Endodermal cell (in vitro differentiated cells): ENCODE results near the gene EIF3L. TPM values are rescaled to one million over a fixed set of nuclear protein-coding genes. Genes with fewer than 3 reads are reported as not detected.

Source experiments
- DNase-seq: peaks from one replicate; pipeline ENCODE4 v3.0.0-alpha.2; 2017
- H3K27ac ChIP-seq: 2 replicates; pipeline ENCODE4 v1.5.1; 2013; ENCODE audit warnings: mild to moderate bottlenecking, low read depth, low read length, moderate library complexity
- H3K27me3 ChIP-seq: 2 replicates; pipeline ENCODE4 v1.6.1; 2013; ENCODE audit warnings: mild to moderate bottlenecking, low read length, moderate library complexity; ENCODE audit not compliant: insufficient read depth, control insufficient read depth, poor library complexity, severe bottlenecking
- H3K36me3 ChIP-seq: 2 replicates; pipeline ENCODE4 v1.7.0; 2013; ENCODE audit warnings: mild to moderate bottlenecking, low read length, moderate library complexity; ENCODE audit not compliant: control insufficient read depth, insufficient read depth
- H3K4me1 ChIP-seq: one replicate; pipeline ENCODE4 v1.7.0; 2013; ENCODE audit warnings: low read length; ENCODE audit not compliant: control insufficient read depth, insufficient read depth
- H3K4me3 ChIP-seq: 2 replicates; pipeline ENCODE4 v1.5.1; 2013; ENCODE audit warnings: mild to moderate bottlenecking, low read length, moderate library complexity
- H3K9ac ChIP-seq: 2 replicates; pipeline ENCODE4 v1.6.1; 2013; ENCODE audit warnings: mild to moderate bottlenecking, low read length, moderate library complexity; ENCODE audit not compliant: poor library complexity, severe bottlenecking; ENCODE audit errors: extremely low read depth
- H3K9me3 ChIP-seq: 2 replicates; pipeline ENCODE4 v1.6.1; 2013; ENCODE audit warnings: mild to moderate bottlenecking, low read length, moderate library complexity; ENCODE audit not compliant: control insufficient read depth
- H3K27ac Mint-ChIP-seq: 2 replicates; pipeline ENCODE4 v1.8.0; 2020; ENCODE audit warnings: mixed read lengths
- H3K27me3 Mint-ChIP-seq: 2 replicates; pipeline ENCODE4 v1.8.0; 2021; ENCODE audit warnings: mild to moderate bottlenecking, mixed read lengths; ENCODE audit not compliant: insufficient read depth
- H3K36me3 Mint-ChIP-seq: 2 replicates; pipeline ENCODE4 v1.8.0; 2020; ENCODE audit warnings: low read depth, mixed read lengths
- H3K4me1 Mint-ChIP-seq: 2 replicates; pipeline ENCODE4 v1.8.0; 2020; ENCODE audit warnings: mixed read lengths
- H3K4me3 Mint-ChIP-seq: 2 replicates; pipeline ENCODE4 v1.8.0; 2020; ENCODE audit warnings: mild to moderate bottlenecking, moderate library complexity, mixed read lengths
- H3K9me3 Mint-ChIP-seq: 2 replicates; pipeline ENCODE4 v1.8.0; 2020; ENCODE audit warnings: mild to moderate bottlenecking, mixed read lengths
- CTCF ChIP-seq: fragments of 200-600 bp; sonication (generic); conservative IDR thresholded peaks from 2 replicates; pipeline ENCODE4 v1.5.0; 2021; ENCODE audit warnings: antibody characterized with exemption, mild to moderate bottlenecking
- WGBS, 2 experiments: methylation state at CpG; one replicate each; pipeline versions ENCODE4 v1.1.5 to v1.1.7; 2013; ENCODE audit warnings: missing lambda C conversion rate in 2 of 2, mixed read lengths in 1 of 2; ENCODE audit not compliant: insufficient coverage in 1 of 2, insufficient read length in 1 of 2; 5-methylcytosine and 5-hydroxymethylcytosine counted together
- total RNA-seq, 2 donors: library from RNA; stranded (reverse); fragmentation: NEBNext Ultra II Directional in 1 of 2; extraction: Animal tissue kit (Norgen Biotek cat#: 25700) in 1 of 2; gene quantifications; 2 replicates in 1 of 2; 3 replicates in 1 of 2; pipeline ENCODE4 v1.2.1, GENCODE V29; 2021

Gene EIF3L
- total RNA-seq, 2 donors from 2014 or later: 469 to 541 TPM

- H3K9me3 ChIP-seq: no peaks in the 10 kb centered on the region
- peak; percentile 79 for DNase-seq
- H3K9ac ChIP-seq: no peak overlapping the region
- no peak overlapping the region for H3K27ac Mint-ChIP-seq
- H3K4me3 Mint-ChIP-seq: no peak overlapping the region
- H3K27me3 Mint-ChIP-seq: peaks cover 30% of the 10 kb centered on the region
- H3K9me3 Mint-ChIP-seq: no peaks in the 10 kb centered on the region
- no peak overlapping the region for H3K27ac ChIP-seq
- H3K27me3 ChIP-seq: peaks cover 47% of the 10 kb centered on the region
- H3K36me3 Mint-ChIP-seq: peaks cover 49% of the 10 kb centered on the region
- H3K4me3 ChIP-seq: no peak overlapping the region
- TF ChIP-seq CTCF: peak; percentile 68
- no peaks in the 10 kb centered on the region for H3K4me1 ChIP-seq
- peaks cover 38% of the 10 kb centered on the region for H3K36me3 ChIP-seq
- WGBS, 2 experiments: 92% methylated on average over 8 to 11 of the region's 11 CpGs
- H3K4me1 Mint-ChIP-seq: peaks cover 5% of the 10 kb centered on the region
Measured at GRCh38 chr22:37930270-37930951, 81.2 kb downstream of the EIF3L start.

GRCh38 chr22:37930952-37931440 is 81.8 kb downstream of the EIF3L start:
- H3K4me1 ChIP-seq: no peaks in the 10 kb centered on the region
- H3K36me3 ChIP-seq: peaks cover 36% of the 10 kb centered on the region
- 89 to 93% methylated on average over 1 to 2 of the region's 2 CpGs for WGBS, 2 experiments
- H3K4me3 Mint-ChIP-seq: no peak overlapping the region
- no peak overlapping the region for H3K9ac ChIP-seq
- TF ChIP-seq CTCF: peak; percentile 7
- DNase-seq: no peak
- H3K9me3 ChIP-seq: no peaks in the 10 kb centered on the region
- H3K36me3 Mint-ChIP-seq: peaks cover 47% of the 10 kb centered on the region
- no peaks in the 10 kb centered on the region for H3K9me3 Mint-ChIP-seq
- no peak overlapping the region for H3K27ac Mint-ChIP-seq
- H3K4me3 ChIP-seq: no peak overlapping the region
- no peak overlapping the region for H3K27ac ChIP-seq
- H3K4me1 Mint-ChIP-seq: peaks cover 5% of the 10 kb centered on the region
- peaks cover 47% of the 10 kb centered on the region for H3K27me3 ChIP-seq
- peaks cover 30% of the 10 kb centered on the region for H3K27me3 Mint-ChIP-seq

GRCh38 chr22:37931893-37932389 is 82.7 kb downstream of the EIF3L start:
- Mint-ChIP-seq H3K4me3 (no peak overlapping the region), H3K27me3 (peaks cover 30% of the 10 kb centered on the region), H3K36me3 (peaks cover 48% of the 10 kb centered on the region)

More at GRCh38 chr22:37931893-37932389, 82.7 kb downstream of the EIF3L start:
- no peak for TF ChIP-seq CTCF
- Mint-ChIP-seq H3K27ac (no peak overlapping the region), H3K4me1 (peaks cover 5% of the 10 kb centered on the region), H3K9me3 (no peaks in the 10 kb centered on the region)
- no peak overlapping the region for H3K4me3 ChIP-seq
- H3K27me3 ChIP-seq: peaks cover 47% of the 10 kb centered on the region
- no peaks in the 10 kb centered on the region for H3K4me1 ChIP-seq
- DNase-seq: no peak
- WGBS, 2 experiments: 94 to 98% methylated on average over 5 to 6 of the region's 6 CpGs
- H3K36me3 ChIP-seq: peaks cover 26% of the 10 kb centered on the region
- H3K9ac ChIP-seq: no peak overlapping the region
- H3K27ac ChIP-seq: no peak overlapping the region
- no peaks in the 10 kb centered on the region for H3K9me3 ChIP-seq
